ENCODE data around the gene CLN6.
"Not testable (repeated sequence)": the region's sequence is repeated elsewhere in the genome, so short reads cannot be mapped to it uniquely, and the experiment has no call there.

The CLN6 gene

DNA sequence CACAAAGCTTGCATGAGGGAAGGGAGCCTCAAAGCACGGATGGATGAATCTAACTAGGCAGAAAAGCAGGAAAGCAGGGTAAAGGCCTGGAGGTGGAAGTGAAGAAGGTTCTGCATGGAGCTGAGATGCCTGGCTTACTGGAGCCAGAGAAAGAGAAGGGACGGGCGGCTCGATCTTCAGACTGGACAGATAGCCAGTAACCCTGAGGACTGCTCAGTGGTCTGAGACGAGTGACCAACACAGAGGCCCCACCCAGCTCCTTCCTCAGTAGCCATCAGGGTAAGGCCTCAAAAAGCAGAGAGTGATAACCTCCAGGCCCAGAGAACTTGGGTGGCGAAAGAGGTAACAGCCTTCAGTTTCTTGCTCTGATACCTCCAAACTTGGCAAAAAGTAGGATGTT is 6.4 kb downstream of the CLN6 start:
- Mint-ChIP-seq H3K36me3 (ENCODE audit: low read depth) (peaks cover 60% of the 10 kb centered on the region), H3K4me1 (peaks cover 22% of the 10 kb centered on the region), H3K27me3 (ENCODE audit: low read depth, poor library complexity) (no peaks in the 10 kb centered on the region), H3K27ac (no peak overlapping the region), H3K4me3 (no peak overlapping the region), H3K9me3 (peaks cover 24% of the 10 kb centered on the region)
- TF ChIP-seq, protein P1, sequence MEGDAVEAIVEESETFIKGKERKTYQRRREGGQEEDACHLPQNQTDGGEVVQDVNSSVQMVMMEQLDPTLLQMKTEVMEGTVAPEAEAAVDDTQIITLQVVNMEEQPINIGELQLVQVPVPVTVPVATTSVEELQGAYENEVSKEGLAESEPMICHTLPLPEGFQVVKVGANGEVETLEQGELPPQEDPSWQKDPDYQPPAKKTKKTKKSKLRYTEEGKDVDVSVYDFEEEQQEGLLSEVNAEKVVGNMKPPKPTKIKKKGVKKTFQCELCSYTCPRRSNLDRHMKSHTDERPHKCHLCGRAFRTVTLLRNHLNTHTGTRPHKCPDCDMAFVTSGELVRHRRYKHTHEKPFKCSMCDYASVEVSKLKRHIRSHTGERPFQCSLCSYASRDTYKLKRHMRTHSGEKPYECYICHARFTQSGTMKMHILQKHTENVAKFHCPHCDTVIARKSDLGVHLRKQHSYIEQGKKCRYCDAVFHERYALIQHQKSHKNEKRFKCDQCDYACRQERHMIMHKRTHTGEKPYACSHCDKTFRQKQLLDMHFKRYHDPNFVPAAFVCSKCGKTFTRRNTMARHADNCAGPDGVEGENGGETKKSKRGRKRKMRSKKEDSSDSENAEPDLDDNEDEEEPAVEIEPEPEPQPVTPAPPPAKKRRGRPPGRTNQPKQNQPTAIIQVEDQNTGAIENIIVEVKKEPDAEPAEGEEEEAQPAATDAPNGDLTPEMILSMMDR (IDR thresholded peaks at IDR 0.05), result no peak
- no peak for DNase-seq

DNA sequence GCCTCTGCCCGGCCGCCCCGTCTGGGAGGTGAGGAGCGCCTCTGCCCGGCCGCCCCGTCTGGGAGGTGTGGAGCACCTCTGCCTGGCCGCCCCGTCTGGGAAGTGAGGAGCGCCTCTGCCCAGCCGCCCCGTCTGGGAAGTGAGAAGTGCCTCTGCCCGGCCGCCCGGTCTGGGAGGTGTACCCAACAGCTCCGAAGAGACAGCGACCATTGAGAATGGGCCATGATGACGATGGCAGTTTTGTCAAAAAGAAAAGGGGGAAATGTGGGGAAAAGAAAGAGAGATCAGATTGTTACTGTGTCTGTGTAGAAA is 7.1 kb downstream of the CLN6 start:
- Mint-ChIP-seq H3K4me1 (peaks cover 14% of the 10 kb centered on the region), H3K9me3 (peaks cover 27% of the 10 kb centered on the region), H3K36me3 (ENCODE audit: low read depth) (peaks cover 68% of the 10 kb centered on the region)
- H3K27ac Mint-ChIP-seq; H3K4me3 Mint-ChIP-seq; H3K27me3 Mint-ChIP-seq (ENCODE audit: low read depth, poor library complexity); DNase-seq: not testable (repeated sequence)

DNA sequence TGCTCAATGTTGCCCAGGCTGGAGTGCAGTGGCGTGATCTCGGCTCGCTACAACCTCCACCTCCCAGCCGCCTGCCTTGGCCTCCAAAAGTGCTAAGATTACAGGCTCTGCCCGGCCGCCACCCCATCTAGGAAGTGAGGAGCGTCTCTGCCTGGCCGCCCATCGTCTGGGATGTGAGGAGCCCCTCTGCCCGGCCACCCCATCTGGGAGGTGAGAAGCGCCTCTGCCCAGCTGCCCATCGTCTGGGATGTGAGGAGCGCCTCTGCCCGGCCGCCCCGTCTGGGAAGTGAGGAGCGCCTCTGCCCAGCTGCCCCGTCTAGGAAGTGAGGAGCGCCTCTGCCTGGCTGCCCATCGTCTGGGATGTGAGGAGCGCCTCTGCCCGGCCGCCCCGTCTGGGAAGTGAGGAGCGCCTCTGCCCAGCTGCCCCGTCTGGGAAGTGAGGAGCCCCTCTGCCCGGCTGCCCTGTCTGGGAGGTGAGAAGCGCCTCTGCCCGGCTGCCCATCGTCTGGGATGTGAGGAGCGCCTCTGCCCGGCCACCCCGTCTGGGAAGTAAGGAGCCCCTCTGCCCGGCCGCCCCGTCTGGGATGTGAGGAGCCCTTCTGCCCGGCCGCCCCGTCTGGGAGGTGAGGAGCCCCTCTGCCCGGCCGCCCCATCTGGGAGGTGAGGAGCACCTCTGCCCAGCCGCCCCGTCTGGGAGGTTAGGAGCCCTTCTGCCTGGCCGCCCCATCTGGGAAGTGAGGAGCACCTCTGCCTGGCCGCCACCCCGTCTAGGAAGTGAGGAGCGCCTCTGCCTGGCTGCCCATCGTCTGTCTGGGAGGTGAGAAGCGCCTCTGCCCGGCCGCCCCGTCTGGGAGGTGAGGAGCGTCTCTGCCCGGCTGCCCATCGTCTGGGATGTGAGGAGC is 7.7 kb downstream of the CLN6 start:
- H3K27me3 Mint-ChIP-seq (ENCODE audit: low read depth, poor library complexity); DNase-seq; H3K27ac Mint-ChIP-seq; H3K4me3 Mint-ChIP-seq; H3K4me1 Mint-ChIP-seq: not testable (repeated sequence)
- Mint-ChIP-seq H3K9me3 (peaks cover 27% of the 10 kb centered on the region), H3K36me3 (ENCODE audit: low read depth) (peaks cover 74% of the 10 kb centered on the region)

DNA sequence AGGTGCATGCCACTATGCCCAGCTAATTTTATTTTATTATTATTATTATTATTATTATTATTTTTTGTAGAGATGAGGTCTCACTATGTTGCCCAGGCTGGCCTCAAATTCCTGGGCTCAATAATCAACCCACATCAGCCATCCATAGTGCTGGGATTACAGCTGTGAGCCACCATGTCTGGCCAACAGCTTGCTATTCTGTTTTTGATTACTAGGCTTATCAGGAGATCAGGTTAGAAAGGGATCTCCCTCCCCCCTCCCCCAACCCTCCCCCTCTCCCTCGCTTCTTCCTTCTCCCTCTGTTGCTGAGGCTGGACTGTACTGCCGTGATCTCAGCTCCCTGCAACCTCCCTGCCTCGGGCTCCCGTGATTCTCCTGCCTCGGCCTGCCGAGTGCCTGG is 8.6 kb downstream of the CLN6 start:
- TF ChIP-seq, protein P1 (IDR thresholded peaks at IDR 0.05), result no peak
- H3K27ac Mint-ChIP-seq, result no peak overlapping the region
- DNase-seq, result no peak
- peaks cover 27% of the 10 kb centered on the region for H3K9me3 Mint-ChIP-seq
- H3K4me1 Mint-ChIP-seq, result peaks cover 7% of the 10 kb centered on the region
- H3K36me3 Mint-ChIP-seq (ENCODE audit: low read depth), result peaks cover 82% of the 10 kb centered on the region
- H3K4me3 Mint-ChIP-seq, result no peak overlapping the region
- H3K27me3 Mint-ChIP-seq (ENCODE audit: low read depth, poor library complexity), result no peaks in the 10 kb centered on the region

DNA sequence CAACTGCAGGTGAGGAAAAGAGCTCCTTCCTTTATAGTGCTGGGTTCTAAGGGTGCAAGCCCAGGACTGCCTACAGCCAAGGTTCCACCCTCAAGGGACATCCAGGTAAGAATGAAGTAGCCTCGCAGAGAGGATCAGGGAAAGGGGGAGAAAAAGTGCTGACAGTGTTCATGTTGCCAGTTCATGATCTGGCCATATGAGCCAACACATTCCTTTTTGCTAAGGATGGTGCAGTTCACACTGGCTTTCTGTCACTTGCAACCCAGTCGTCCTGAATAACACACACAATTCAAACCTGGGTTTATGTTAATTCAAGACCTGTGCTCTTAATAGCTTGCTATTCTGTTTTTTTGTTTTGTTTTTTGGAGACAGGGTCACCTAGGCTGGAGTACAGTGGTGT is 9.0 kb downstream of the CLN6 start:
- H3K27me3 Mint-ChIP-seq (ENCODE audit: low read depth, poor library complexity), result no peaks in the 10 kb centered on the region
- TF ChIP-seq, protein P1 (IDR thresholded peaks at IDR 0.05), result no peak
- DNase-seq, result no peak
- H3K4me3 Mint-ChIP-seq, result no peak overlapping the region
- H3K9me3 Mint-ChIP-seq, result peaks cover 27% of the 10 kb centered on the region
- H3K27ac Mint-ChIP-seq, result no peak overlapping the region
- H3K36me3 Mint-ChIP-seq (ENCODE audit: low read depth), result peaks cover 84% of the 10 kb centered on the region
- H3K4me1 Mint-ChIP-seq, result peaks cover 7% of the 10 kb centered on the region

DNA sequence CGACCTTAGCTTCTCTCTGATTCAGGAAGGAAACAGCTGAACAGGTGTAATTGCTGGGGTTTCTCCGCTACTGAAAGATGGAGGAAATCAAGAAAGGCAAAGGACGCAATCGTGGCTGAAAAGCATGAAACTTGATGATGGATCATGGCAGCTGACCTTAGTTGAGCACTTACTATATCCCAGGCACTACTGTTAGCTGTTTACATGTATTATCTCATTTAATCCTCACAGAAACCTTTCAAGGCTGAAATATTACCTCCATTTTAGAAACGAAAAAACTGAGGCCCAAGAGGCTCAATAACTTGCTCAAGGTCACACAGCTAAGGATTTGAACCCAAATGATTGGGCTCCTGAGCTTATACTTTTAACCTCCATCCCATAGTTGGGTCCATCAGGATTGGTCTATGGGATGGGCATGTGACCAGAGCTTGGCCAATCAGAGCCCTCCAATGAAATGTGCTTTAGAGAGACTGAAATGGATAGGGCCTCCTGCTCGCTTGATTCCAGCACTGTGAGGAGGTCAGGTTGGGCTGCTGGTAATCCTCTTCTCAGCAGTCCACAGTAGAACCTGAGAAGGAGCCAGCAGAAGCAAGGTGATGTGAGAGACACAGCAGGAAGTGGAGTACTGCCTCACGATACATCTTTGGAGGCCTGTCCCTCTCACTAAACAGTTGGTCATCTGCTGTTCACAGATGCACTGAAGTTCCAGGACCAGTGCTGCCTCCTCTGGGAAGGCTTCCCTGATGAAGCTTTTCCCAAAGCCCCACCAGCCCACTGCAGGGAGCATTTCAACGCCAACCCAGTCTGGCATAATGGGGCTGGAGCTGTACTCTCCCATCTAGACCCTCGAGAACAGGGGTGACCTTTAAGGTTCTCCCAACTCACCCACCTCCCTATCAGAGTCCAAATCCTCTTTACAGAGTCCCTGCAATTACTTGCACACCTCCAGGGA is 10.4 kb downstream of the CLN6 start:
- Mint-ChIP-seq H3K27me3 (ENCODE audit: low read depth, poor library complexity) (no peaks in the 10 kb centered on the region), H3K4me1 (no peaks in the 10 kb centered on the region)

More for the DNA sequence above, 10.4 kb downstream of the CLN6 start:
- TF ChIP-seq, protein P1 (IDR thresholded peaks at IDR 0.05), result no peak
- Mint-ChIP-seq H3K4me3 (no peak overlapping the region), H3K36me3 (ENCODE audit: low read depth) (peaks cover 70% of the 10 kb centered on the region), H3K27ac (no peak overlapping the region), H3K9me3 (peaks cover 21% of the 10 kb centered on the region)
- no peak for DNase-seq

All from nephron progenitor cell (in vitro differentiated cells).